Rectal smooth muscle tissue (tissue), 1 donor: ENCODE measurements around the gene RIC8A.

Source experiments
- H3K27ac ChIP-seq: one replicate; pipeline ENCODE4 v1.7.0; 2013; ENCODE audit warnings: low read depth, low read length, inconsistent platforms
- H3K27me3 ChIP-seq: one replicate; pipeline ENCODE4 v1.7.0; 2013; ENCODE audit warnings: low read length; ENCODE audit not compliant: control insufficient read depth, insufficient read depth
- H3K36me3 ChIP-seq: one replicate; pipeline ENCODE4 v1.7.0; 2013; ENCODE audit warnings: low read length; ENCODE audit not compliant: control insufficient read depth, insufficient read depth
- H3K4me1 ChIP-seq: one replicate; pipeline ENCODE4 v1.7.0; 2013; ENCODE audit warnings: low read length; ENCODE audit not compliant: control insufficient read depth, insufficient read depth
- H3K4me3 ChIP-seq: one replicate; pipeline ENCODE4 v1.7.0; 2013; ENCODE audit warnings: low read length
- H3K9ac ChIP-seq: one replicate; pipeline ENCODE4 v1.7.0; 2013; ENCODE audit warnings: low read length

The RIC8A gene

GRCh38 chr11:199004-199581 lies 8.4 kb upstream of the RIC8A start:
- H3K27me3 ChIP-seq = no peaks in the 10 kb centered on the region
- no peak overlapping the region for H3K4me3 ChIP-seq
- H3K9ac ChIP-seq = no peak overlapping the region
- H3K4me1 ChIP-seq = no peaks in the 10 kb centered on the region
- H3K27ac ChIP-seq = no peak overlapping the region
- peaks cover 9% of the 10 kb centered on the region for H3K36me3 ChIP-seq

DNA sequence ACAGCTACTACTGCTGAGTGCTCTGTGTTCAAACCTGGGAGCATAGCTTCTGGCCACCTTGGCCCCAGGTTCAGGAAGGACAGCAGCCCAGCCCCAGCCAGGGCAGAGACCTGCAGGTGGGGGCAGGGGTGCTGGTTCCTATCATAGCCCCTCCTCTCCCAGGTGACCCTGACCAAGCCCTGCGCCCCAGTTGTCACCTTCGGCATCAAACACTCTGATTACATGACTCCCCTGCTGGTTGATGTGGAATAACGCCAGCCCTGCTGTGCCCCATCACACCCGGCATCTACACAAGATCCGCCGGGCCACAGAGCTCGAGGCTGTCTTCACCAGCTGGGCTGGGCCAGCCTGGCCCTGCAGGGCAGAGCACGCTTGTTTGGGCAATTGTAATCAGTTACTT lies 7.7 kb upstream of the RIC8A start:
- Histone ChIP-seq H3K27me3 (no peaks in the 10 kb centered on the region), H3K9ac (no peak overlapping the region), H3K36me3 (peaks cover 16% of the 10 kb centered on the region), H3K4me3 (no peak overlapping the region), H3K4me1 (no peaks in the 10 kb centered on the region), H3K27ac (no peak overlapping the region)

- Histone ChIP-seq H3K36me3 (peaks cover 21% of the 10 kb centered on the region), H3K4me3 (no peak overlapping the region), H3K27me3 (no peaks in the 10 kb centered on the region), H3K27ac (no peak overlapping the region), H3K9ac (no peak overlapping the region), H3K4me1 (no peaks in the 10 kb centered on the region)
These were observed 7.1 kb upstream of the RIC8A start for GRCh38 chr11:200224-201003.

DNA sequence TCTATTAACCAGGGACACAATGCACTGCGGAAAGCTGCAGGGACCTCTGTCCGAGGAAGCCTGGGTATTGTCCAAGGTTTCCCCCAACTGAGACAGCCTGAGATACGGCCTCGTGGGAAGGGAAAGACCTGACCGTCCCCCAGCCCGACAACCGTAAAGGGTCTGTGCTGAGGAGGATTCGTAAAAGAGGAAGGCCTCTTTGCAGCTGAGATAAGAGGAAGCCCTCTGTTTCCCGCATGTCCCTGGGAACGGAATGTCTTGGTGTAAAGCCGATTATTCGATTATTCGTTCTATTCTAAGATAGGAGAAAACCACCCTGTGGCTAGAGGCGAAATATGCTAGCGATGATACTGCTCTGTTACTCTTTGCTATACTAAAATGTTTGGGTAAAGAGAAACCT lies 5.5 kb upstream of the RIC8A start:
- Histone ChIP-seq H3K4me3 (no peak overlapping the region), H3K4me1 (peaks cover 9% of the 10 kb centered on the region), H3K36me3 (peaks cover 24% of the 10 kb centered on the region), H3K27ac (no peak overlapping the region), H3K27me3 (no peaks in the 10 kb centered on the region), H3K9ac (no peak overlapping the region)

DNA sequence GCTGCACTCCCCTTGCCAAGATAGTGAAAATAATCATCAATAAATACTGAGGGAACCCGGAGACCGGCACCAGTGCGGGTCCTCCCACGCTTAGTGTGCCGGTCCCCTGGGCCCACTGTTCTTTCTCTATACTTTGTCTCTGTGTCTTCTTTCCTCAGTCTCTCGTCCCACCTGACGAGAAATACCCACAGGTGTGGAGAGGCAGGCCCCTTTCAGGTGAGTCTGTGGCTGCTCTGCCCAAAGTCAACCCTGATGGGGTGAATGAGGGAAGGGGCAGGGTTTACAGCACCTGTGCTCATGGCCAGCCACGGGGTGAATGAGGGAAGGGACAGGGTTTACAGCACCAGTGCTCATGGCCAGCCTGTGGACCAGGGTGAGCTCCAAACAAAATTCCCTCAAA lies 5.0 kb upstream of the RIC8A start:
- H3K36me3 ChIP-seq = peaks cover 24% of the 10 kb centered on the region
- H3K9ac ChIP-seq = no peak overlapping the region
- no peak overlapping the region for H3K27ac ChIP-seq
- no peak overlapping the region for H3K4me3 ChIP-seq
- H3K4me1 ChIP-seq = peaks cover 9% of the 10 kb centered on the region
- H3K27me3 ChIP-seq = no peaks in the 10 kb centered on the region

DNA sequence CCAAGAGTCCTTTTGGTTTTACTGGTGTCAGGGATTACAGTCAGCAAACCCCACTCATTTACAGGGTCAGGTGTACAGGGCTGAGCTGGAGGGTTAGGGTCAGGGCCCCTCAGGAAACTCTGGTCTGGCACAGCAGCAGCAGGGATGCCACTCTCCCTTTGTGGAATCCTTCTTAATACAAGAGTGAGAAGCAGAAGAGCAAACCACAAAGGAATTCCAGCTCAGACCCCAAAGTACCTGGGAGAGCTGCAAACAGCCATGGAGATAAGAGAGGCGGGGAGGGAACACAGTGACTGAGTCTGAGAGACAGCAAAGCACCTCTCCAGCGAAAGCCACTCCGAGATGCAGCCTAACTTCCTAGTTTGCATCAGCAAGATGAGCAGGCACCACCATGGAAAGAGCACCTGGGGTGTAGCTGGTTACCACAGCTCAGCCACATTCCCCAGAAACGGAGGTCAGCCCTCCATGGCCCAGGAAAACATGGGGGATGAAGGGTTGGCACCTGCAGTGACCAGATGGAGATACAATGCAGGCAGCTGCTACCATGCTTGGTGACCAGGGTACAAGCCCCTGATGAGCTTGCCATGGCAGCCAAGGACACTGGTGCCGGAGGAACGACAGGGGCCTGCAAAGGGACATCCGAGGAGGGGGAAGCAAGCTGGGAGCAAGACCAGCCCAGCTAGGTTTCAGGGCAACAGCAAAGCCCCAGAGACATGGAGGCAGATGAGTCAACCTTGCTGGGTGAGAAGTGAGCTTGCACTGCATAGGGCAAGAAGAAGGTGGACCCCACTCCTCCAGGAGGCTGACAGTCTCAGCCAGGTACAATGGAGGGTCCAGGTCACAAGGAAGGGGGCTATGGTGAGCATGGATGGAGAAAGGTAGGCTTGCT lies 4.2 kb upstream of the RIC8A start:
- no peak overlapping the region for H3K9ac ChIP-seq
- peaks cover 24% of the 10 kb centered on the region for H3K36me3 ChIP-seq
- no peaks in the 10 kb centered on the region for H3K27me3 ChIP-seq
- no peak overlapping the region for H3K4me3 ChIP-seq
- H3K27ac ChIP-seq = no peak overlapping the region
- peaks cover 9% of the 10 kb centered on the region for H3K4me1 ChIP-seq

- no peak overlapping the region for H3K27ac ChIP-seq
- H3K27me3 ChIP-seq = no peaks in the 10 kb centered on the region
- peaks cover 24% of the 10 kb centered on the region for H3K36me3 ChIP-seq
- H3K4me1 ChIP-seq = peaks cover 9% of the 10 kb centered on the region
- H3K9ac ChIP-seq = no peak overlapping the region
- H3K4me3 ChIP-seq = no peak overlapping the region
These were observed 3.4 kb upstream of the RIC8A start for GRCh38 chr11:203945-204586.

GRCh38 chr11:204587-205109 lies 2.9 kb upstream of the RIC8A start:
- H3K4me1 ChIP-seq = peaks cover 15% of the 10 kb centered on the region
- peaks cover 24% of the 10 kb centered on the region for H3K36me3 ChIP-seq
- no peak overlapping the region for H3K9ac ChIP-seq
- no peak overlapping the region for H3K27ac ChIP-seq
- no peak overlapping the region for H3K4me3 ChIP-seq
- no peaks in the 10 kb centered on the region for H3K27me3 ChIP-seq

GRCh38 chr11:205221-206001 lies 2.1 kb upstream of the RIC8A start:
- peaks cover 31% of the 10 kb centered on the region for H3K36me3 ChIP-seq
- peak overlapping the region; percentile 87 for H3K9ac ChIP-seq
- H3K27me3 ChIP-seq = no peaks in the 10 kb centered on the region
- H3K4me3 ChIP-seq = peak overlapping the region; percentile 79
- no peak overlapping the region for H3K27ac ChIP-seq
- peaks cover 22% of the 10 kb centered on the region for H3K4me1 ChIP-seq

- H3K9ac ChIP-seq = peak overlapping the region; percentile 87
- peak overlapping the region; percentile 79 for H3K4me3 ChIP-seq
- peaks cover 23% of the 10 kb centered on the region for H3K4me1 ChIP-seq
- peaks cover 37% of the 10 kb centered on the region for H3K36me3 ChIP-seq
- H3K27ac ChIP-seq = no peak overlapping the region
- H3K27me3 ChIP-seq = no peaks in the 10 kb centered on the region
These were observed 1.5 kb upstream of the RIC8A start for GRCh38 chr11:206002-206384.

- peak overlapping the region; percentile 99 for H3K27ac ChIP-seq
- H3K36me3 ChIP-seq = peaks cover 44% of the 10 kb centered on the region
- peak overlapping the region; percentile 79 for H3K4me3 ChIP-seq
- peaks cover 23% of the 10 kb centered on the region for H3K4me1 ChIP-seq
- H3K9ac ChIP-seq = peak overlapping the region; percentile 87
- no peaks in the 10 kb centered on the region for H3K27me3 ChIP-seq
These were observed 841 bp upstream of the RIC8A start for GRCh38 chr11:206526-207207.
